Measurements from ENCODE around the gene DYSF.
"Not testable (repeated sequence)": the region's sequence is repeated elsewhere in the genome, so short reads cannot be mapped to it uniquely, and the experiment has no call there.

DYSF gene

DNA sequence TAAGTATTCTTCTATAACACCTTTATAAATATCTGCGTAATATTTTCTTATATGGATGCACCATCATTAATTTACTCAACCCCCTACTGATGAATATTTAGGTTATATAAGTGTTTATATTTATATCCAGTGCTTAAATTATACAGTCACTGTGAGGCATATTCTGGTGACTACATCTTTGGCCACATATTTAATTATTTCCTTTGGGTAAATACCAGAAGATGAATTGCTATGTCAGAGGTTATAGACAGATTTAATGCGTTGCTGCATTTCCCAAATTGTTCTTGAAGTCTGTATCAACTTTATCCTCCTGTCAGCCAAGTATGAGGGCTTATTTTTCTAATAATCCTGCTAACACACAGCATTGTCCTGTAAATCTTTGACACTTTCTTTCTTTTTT is 18.7 kb downstream of the DYSF start:
- no peak for DNase-seq (ENCODE audit: low spot score)

DNA sequence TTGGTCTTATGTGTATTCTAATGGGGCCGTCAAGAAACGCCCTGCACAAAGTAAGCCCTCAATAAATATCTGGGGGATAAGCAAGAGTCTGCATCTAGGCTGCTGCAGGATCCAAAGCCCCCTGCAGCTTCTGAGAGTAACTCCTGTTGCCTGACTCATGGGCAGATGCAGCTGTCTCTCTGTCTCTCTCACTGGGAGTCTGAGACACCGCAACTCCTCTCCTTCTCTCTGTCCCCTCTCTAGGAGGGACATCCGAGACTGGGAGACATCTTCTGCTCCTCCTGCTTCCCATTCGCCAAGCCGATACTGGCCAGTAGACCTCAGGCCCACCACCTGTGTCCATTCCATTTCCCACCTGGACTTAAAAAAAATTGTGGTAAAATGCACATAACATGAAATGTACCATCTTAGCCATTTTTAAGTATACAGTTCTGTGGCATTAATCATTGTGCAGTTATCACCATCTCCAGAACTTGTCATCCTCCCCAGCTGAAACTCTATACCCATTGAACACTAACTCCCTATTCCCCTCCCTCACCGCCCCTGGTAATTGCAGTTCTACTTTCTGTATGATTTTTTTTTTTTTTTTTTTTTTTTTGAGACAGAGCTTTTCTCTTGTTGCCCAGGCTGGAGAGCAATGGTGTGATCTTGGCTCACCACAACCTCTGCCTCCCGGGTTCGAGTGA is 20.1 kb downstream of the DYSF start:
- no peak for DNase-seq (ENCODE audit: low spot score)

DNA sequence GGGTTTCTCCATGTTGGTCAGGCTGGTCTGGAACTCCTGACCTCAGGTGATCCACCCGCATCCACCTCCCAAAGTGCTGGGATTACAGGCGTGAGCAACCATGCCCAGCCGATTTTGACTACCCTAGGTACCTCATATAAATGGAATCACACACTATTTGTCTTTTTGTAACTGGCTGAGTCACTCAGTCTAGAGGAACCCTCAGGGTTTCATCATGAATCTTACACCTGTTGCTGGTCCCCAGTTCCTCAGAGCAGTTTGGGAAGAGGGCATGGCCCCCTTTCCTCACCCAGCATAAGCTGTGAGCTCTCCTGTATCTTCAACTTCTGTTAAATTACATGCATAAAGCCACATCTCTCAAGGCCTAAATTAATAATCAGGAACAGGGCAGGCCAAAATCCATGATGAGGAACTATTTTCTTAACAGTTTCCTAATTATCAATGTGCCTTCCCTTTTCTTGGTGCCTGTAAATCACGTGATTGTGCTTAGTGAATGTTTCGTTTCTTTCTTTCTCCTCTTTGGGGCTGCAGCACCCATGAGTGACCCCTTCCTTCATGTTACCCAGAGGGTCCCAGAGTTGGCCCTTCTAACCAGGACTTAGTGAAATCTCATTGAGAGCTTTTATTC is 20.9 kb downstream of the DYSF start:
- no peak for DNase-seq (ENCODE audit: low spot score)

DNA sequence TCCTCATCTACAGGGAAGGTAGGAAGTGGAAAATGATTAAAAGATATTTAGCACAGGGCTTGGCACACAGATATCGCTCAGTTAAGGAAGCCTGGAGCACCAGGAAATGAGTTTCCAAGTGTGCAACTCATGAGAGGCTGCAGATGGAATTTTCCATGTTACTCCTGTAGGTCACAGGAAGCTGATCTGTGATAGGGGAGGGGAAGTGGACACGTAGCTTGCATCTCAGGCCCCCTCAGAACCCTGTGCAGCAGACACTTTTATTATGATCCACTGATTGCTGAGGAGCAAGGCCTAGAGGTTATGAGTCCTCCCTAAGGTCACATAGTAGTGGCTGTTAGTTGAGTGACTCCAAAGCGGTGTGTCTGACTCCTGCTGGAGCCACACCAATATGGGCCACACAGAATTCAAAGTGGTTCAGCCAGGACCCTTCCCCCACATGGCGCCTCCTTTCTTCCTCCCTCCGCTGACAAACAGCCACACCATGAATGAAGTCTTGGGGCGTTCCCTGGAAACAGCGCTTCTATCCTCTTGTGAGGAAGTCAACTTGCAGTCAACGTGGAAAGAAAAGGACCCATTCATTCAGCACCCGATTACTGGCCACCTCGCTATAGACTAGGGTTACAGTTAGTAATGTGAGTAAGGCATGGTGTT is 21.5 kb downstream of the DYSF start:
- DNase-seq (ENCODE audit: low spot score), result no peak

- DNase-seq (ENCODE audit: low spot score), result no peak
These were observed 23.1 kb downstream of the DYSF start for GRCh38 chr2:71476495-71476894.

DNA sequence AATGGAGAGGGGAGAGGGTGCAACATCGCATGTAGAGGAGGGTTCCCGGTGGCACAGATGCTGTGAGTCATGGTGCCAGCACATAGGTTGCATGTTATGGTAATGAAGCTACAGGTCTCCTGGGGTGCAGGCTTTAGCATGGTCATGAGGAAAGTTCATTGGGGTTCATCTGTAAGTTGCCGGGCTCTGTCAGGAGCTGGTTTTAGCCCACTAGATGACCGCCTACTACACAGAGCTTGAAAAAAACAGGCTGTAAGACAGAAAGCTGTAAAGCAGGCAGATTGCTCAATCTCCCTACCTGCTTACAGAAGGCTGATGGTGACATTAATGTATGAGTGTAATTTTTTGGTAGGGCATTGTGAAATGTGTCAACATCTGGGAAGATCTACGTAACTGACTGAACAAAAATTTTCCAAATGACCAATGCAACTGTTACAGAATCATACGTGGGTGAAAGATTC is 23.9 kb downstream of the DYSF start:
- no peak for DNase-seq (ENCODE audit: low spot score)

DNA sequence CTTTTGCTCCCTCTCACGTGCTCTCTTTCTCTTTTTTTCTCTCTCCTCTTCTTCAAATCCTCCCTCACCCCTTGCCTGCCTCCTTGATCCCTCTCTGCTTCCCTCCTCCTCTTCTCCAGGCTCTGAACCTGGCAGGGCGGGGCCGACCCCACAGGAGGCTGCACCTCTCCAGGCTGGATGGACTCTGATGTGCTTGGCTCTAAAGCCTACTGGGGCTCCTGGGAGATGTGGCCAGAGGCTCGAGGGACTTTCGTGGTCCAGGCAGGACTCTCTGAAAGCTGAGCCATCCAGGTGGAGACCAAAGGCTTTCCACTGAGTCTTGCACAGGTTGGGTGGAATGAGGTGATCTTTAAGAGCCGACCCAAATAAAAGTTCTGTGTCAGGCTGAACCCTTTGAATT is 25.4 kb downstream of the DYSF start:
- DNase-seq (ENCODE audit: low spot score), result peak; percentile 36

- DNase-seq (ENCODE audit: low spot score), result no peak
These were observed 25.9 kb downstream of the DYSF start for GRCh38 chr2:71479261-71479660.

GRCh38 chr2:71481111-71481510 is 27.8 kb downstream of the DYSF start:
- DNase-seq (ENCODE audit: low spot score), result no peak

GRCh38 chr2:71482055-71482454 is 28.7 kb downstream of the DYSF start:
- no peak for DNase-seq (ENCODE audit: low spot score)

GRCh38 chr2:71483246-71483645 is 29.9 kb downstream of the DYSF start:
- DNase-seq (ENCODE audit: low spot score), result no peak

DNA sequence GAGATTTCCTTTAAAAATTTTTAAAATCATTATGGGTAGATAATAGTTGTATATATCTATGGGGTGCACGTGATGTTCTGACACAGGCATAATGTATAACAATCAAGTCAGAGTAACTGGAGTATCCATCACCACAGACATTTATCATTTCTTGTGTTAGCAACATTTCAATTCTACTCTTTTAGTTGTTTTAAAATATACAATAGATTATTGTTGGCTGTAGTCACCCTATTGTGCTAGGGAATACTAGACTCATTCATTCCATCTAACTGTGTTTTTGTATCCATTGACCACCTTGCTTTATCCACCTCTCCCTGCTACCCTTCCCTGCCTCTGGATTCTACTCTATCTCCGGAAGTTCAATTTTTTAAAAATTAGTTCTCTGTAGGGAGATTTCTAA is 31.0 kb downstream of the DYSF start:
- no peak for DNase-seq (ENCODE audit: low spot score)

- no peak for DNase-seq (ENCODE audit: low spot score)
These were observed 33.7 kb downstream of the DYSF start for GRCh38 chr2:71486881-71487640.

- not testable (repeated sequence) for DNase-seq (ENCODE audit: low spot score)
These were observed 38.2 kb downstream of the DYSF start for GRCh38 chr2:71491551-71491950.

- no peak for DNase-seq (ENCODE audit: low spot score)
These were observed 38.8 kb downstream of the DYSF start for GRCh38 chr2:71492112-71492511.

GRCh38 chr2:71494091-71494490 is 40.7 kb downstream of the DYSF start:
- no peak for DNase-seq (ENCODE audit: low spot score)

GRCh38 chr2:71494523-71495155 is 41.3 kb downstream of the DYSF start:
- DNase-seq (ENCODE audit: low spot score), result no peak

GRCh38 chr2:71496156-71496770 is 42.9 kb downstream of the DYSF start:
- no peak for DNase-seq (ENCODE audit: low spot score)

DNA sequence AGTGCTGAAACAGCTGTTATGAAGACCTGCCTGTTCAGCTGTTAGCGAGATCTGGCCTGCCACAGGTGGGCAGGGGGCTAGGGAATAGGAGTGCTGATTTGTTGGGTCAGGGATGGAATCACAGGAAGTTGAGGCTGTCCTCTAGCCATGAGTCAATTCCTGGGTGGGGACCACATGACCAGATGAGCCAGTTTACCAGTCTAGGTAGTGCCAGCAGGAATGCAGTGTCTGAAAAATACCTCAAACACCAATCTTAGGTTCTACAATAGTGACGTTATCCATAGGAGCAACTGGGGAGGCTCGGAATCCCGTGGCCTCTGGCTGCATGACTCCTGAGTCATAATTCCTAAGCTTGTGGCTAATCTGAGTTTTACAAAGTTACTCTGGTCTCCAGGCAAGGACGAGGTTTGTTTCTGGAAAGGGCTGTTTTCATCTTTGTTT is 44.9 kb downstream of the DYSF start:
- no peak for DNase-seq (ENCODE audit: low spot score)

DNA sequence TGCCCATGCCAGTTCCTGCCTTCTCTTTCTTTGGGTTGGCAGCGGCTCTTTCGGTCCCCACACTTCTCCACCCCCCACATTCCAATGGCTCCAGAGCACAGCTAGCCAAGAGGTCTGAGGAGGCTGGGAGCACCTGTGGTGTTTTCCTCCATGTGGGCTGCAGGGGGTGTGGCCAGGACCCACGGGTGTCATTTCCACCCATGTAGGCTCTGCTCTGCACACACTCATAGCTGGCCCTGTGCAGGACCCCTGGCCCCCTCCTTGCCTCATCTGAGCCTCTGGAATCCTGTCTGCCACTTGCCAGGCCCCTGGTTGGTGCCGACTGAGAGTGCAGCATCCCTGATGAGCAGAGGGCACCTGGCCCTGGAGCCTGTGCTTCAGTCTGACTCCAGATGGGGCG is 46.3 kb downstream of the DYSF start:
- DNase-seq (ENCODE audit: low spot score), result no peak

- DNase-seq (ENCODE audit: low spot score), result no peak
These were observed 47.2 kb downstream of the DYSF start for GRCh38 chr2:71500426-71501079.
